ENCODE results near the gene ZNF722. TPM values are rescaled to one million over a fixed set of nuclear protein-coding genes. Genes with fewer than 3 reads are reported as not detected.
"Not testable (repeated sequence)": the region's sequence is repeated elsewhere in the genome, so short reads cannot be mapped to it uniquely, and the experiment has no call there.

Gene ZNF722
- not detected in 2 replicates for total RNA-seq
- polyA plus RNA-seq = not detected in 2 replicates
- not detected in 2 replicates for polyA plus RNA-seq (2012)
- polyA minus RNA-seq (ENCODE audit: low replicate concordance) = not detected in 2 replicates

DNA sequence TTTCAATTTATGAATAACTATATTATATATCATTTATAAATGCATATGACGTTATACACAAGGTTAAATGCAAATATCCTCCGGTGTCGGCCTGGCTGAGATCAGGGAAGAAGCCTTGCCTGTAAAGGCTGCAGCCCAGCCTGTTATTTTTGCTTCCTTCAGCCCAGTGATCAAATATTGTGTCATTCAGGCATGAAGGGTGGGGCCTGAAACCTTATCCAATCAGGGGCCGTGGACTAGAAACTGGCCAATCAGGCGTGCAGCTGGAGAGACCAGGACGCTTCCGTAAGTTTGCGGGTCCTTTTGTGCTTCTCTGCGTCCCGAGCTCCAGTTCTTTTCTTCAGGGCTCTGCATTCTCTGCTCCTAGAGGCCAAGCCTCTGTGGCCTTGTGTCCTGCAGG lies at the start of gene ZNF722:
Gene ZNF722 (plus strand): TSS at position 301 of the 400 bp plus-strand sequence. CDS start 113 bp downstream, outside the sequence.
- no peak within 1 kb of the TSS for H3K9ac ChIP-seq (ENCODE audit: insufficient read depth, low read length)
- DNase-seq (ENCODE audit: low read depth in 2 of 2) = no peak
- no peaks in the 10 kb centered on the region for H3K4me1 ChIP-seq (ENCODE audit: control insufficient read depth, extremely low read depth, insufficient read depth, low read length)

DNA sequence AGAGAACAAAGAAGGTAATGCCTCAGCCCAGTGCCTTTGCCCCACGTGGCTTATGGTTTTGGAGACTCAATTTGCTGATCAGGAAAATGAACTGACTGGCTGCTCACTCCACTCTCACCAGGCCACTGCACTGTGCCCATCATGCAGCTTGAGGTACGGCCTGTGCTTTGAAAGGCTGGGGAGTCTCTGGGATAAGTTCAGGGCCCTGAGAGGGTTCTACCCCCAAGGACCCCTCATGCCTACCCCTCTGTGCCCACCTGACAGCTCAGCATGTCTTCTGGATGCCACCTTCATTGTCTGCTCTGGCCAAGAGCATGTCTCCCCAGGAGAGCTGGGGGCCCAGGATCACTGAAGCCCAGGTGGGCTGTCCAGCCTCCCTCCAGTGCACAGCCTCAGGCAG lies 45.5 kb upstream of the ZNF722 start:
- no peak overlapping the region for H3K4me3 ChIP-seq (replicated peaks in 1 of 4; ENCODE audit: control extremely low read depth in 1 of 4, insufficient read depth in 1 of 4, low read depth in 3 of 4, low read length in 4 of 4)
- no peaks in the 10 kb centered on the region for H3K79me2 ChIP-seq (ENCODE audit: control insufficient read depth, insufficient read depth, low read length)
- no peaks in the 10 kb centered on the region for H3K4me1 ChIP-seq (ENCODE audit: control insufficient read depth, extremely low read depth, insufficient read depth, low read length)
- TF ChIP-seq EZH2 (IDR thresholded peaks at IDR 0.05; ENCODE audit: low read length, missing control alignments) = no peak
- H3K9me3 ChIP-seq (ENCODE audit: control insufficient read depth, insufficient read depth, low read depth, low read length) = no peaks in the 10 kb centered on the region
- H3K9ac ChIP-seq (ENCODE audit: insufficient read depth, low read length) = no peak overlapping the region
- no peaks in the 10 kb centered on the region for H3K36me3 ChIP-seq (ENCODE audit: control insufficient read depth, insufficient read depth, low read length)
- H4K20me1 ChIP-seq (ENCODE audit: control insufficient read depth, extremely low read depth, insufficient read depth, low read length) = no peaks in the 10 kb centered on the region
- no peak overlapping the region for H3K27ac ChIP-seq (ENCODE audit: insufficient read depth, low read length)
- H3K4me2 ChIP-seq (ENCODE audit: extremely low read depth, insufficient read depth, low read length) = no peak overlapping the region
- no peak for DNase-seq (ENCODE audit: low read depth in 2 of 2)
- H3K27me3 ChIP-seq (ENCODE audit: control insufficient read depth, insufficient read depth, low read length) = no peaks in the 10 kb centered on the region
- H2AFZ ChIP-seq (ENCODE audit: low read length) = no peak overlapping the region

More for the DNA sequence above, at the start of gene ZNF722:
- Histone ChIP-seq H3K27me3 (ENCODE audit: control insufficient read depth, insufficient read depth, low read length) (no peaks in the 10 kb centered on the region), H4K20me1 (ENCODE audit: control insufficient read depth, extremely low read depth, insufficient read depth, low read length) (no peaks in the 10 kb centered on the region), H3K9me3 (ENCODE audit: control insufficient read depth, insufficient read depth, low read depth, low read length) (no peaks in the 10 kb centered on the region), H3K4me3 (replicated peaks in 1 of 4; ENCODE audit: control extremely low read depth in 1 of 4, insufficient read depth in 1 of 4, low read depth in 3 of 4, low read length in 4 of 4) (no peak within 1 kb of the TSS), H2AFZ (ENCODE audit: low read length) (no peak within 1 kb of the TSS), H3K36me3 (ENCODE audit: control insufficient read depth, insufficient read depth, low read length) (no peaks in the 10 kb centered on the region), H3K79me2 (ENCODE audit: control insufficient read depth, insufficient read depth, low read length) (no peaks in the 10 kb centered on the region), H3K4me2 (ENCODE audit: extremely low read depth, insufficient read depth, low read length) (no peak within 1 kb of the TSS), H3K27ac (ENCODE audit: insufficient read depth, low read length) (no peak within 1 kb of the TSS)
- TF ChIP-seq CTCF (conservative IDR thresholded peaks at IDR 0.05 in 1 of 2, IDR thresholded peaks at IDR 0.05 in 1 of 2; ENCODE audit: low read depth in 1 of 2, low read length in 2 of 2) (no peak), EZH2 (IDR thresholded peaks at IDR 0.05; ENCODE audit: low read length, missing control alignments) (no peak)

GRCh38 chr7:63968629-63969028 lies 30.0 kb upstream of the ZNF722 start:
- no peaks in the 10 kb centered on the region for H3K4me1 ChIP-seq (ENCODE audit: control insufficient read depth, extremely low read depth, insufficient read depth, low read length)
- H3K79me2 ChIP-seq (ENCODE audit: control insufficient read depth, insufficient read depth, low read length) = no peaks in the 10 kb centered on the region
- TF ChIP-seq EZH2 (IDR thresholded peaks at IDR 0.05; ENCODE audit: low read length, missing control alignments) (no peak), CTCF (conservative IDR thresholded peaks at IDR 0.05 in 1 of 2, IDR thresholded peaks at IDR 0.05 in 1 of 2; ENCODE audit: low read depth in 1 of 2, low read length in 2 of 2) (no peak)
- no peak overlapping the region for H3K27ac ChIP-seq (ENCODE audit: insufficient read depth, low read length)
- no peak overlapping the region for H2AFZ ChIP-seq (ENCODE audit: low read length)
- no peak overlapping the region for H3K4me2 ChIP-seq (ENCODE audit: extremely low read depth, insufficient read depth, low read length)
- H3K36me3 ChIP-seq (ENCODE audit: control insufficient read depth, insufficient read depth, low read length) = no peaks in the 10 kb centered on the region
- no peak overlapping the region for H3K9ac ChIP-seq (ENCODE audit: insufficient read depth, low read length)
- H3K27me3 ChIP-seq (ENCODE audit: control insufficient read depth, insufficient read depth, low read length) = no peaks in the 10 kb centered on the region
- no peaks in the 10 kb centered on the region for H4K20me1 ChIP-seq (ENCODE audit: control insufficient read depth, extremely low read depth, insufficient read depth, low read length)
- no peak for DNase-seq (ENCODE audit: low read depth in 2 of 2)
- no peak overlapping the region for H3K4me3 ChIP-seq (replicated peaks in 1 of 4; ENCODE audit: control extremely low read depth in 1 of 4, insufficient read depth in 1 of 4, low read depth in 3 of 4, low read length in 4 of 4)
- no peaks in the 10 kb centered on the region for H3K9me3 ChIP-seq (ENCODE audit: control insufficient read depth, insufficient read depth, low read depth, low read length)

- H3K4me2 ChIP-seq (ENCODE audit: extremely low read depth, insufficient read depth, low read length); DNase-seq (ENCODE audit: low read depth in 2 of 2); H3K4me3 ChIP-seq (replicated peaks in 1 of 4; ENCODE audit: control extremely low read depth in 1 of 4, insufficient read depth in 1 of 4, low read depth in 3 of 4, low read length in 4 of 4); H3K9ac ChIP-seq (ENCODE audit: insufficient read depth, low read length); H3K27ac ChIP-seq (ENCODE audit: insufficient read depth, low read length); H2AFZ ChIP-seq (ENCODE audit: low read length); H3K79me2 ChIP-seq (ENCODE audit: control insufficient read depth, insufficient read depth, low read length); H3K9me3 ChIP-seq (ENCODE audit: control insufficient read depth, insufficient read depth, low read depth, low read length); H4K20me1 ChIP-seq (ENCODE audit: control insufficient read depth, extremely low read depth, insufficient read depth, low read length); H3K36me3 ChIP-seq (ENCODE audit: control insufficient read depth, insufficient read depth, low read length); H3K27me3 ChIP-seq (ENCODE audit: control insufficient read depth, insufficient read depth, low read length); H3K4me1 ChIP-seq (ENCODE audit: control insufficient read depth, extremely low read depth, insufficient read depth, low read length): not testable (repeated sequence)
Observed at GRCh38 chr7:64015496-64015895, 16.8 kb downstream of the ZNF722 start.

Data from fibroblast of lung (primary cell).